GM23338 (cell line): Measurements from ENCODE around the gene HLA-DMA.

Experiments used
- CREB1 ChIP-seq: fragments of 250-450 bp; sonication (Bioruptor Pico); IDR thresholded peaks from 2 replicates; pipeline ENCODE4 v1.5.0; 2020; ENCODE audit warnings: low read depth, mild to moderate bottlenecking, moderate library complexity
- CTCF ChIP-seq, 2 experiments: fragments of 200-600 bp in 1 of 2; sonication (generic) in 1 of 2; conservative IDR thresholded peaks; 2 replicates each; pipeline versions ENCODE4 v1.5.1 to v1.6.1; 2016 to 2017; ENCODE audit warnings: antibody characterized with exemption in 2 of 2, low read depth in 2 of 2, mild to moderate bottlenecking in 2 of 2, moderate library complexity in 1 of 2
- ETS1 ChIP-seq: IDR thresholded peaks from 2 replicates; pipeline ENCODE4 v1.6.1; 2016; ENCODE audit warnings: antibody characterized with exemption
- EZH2 ChIP-seq: fragments of 200-600 bp; sonication (generic); IDR thresholded peaks from one replicate; pipeline ENCODE4 v1.8.0; 2017; ENCODE audit warnings: antibody characterized with exemption, mild to moderate bottlenecking, low read depth; ENCODE audit not compliant: unreplicated experiment
- EZH2phosphoT487 ChIP-seq: fragments of 200-600 bp; sonication (generic); IDR thresholded peaks from one replicate; pipeline ENCODE4 v1.8.1; 2018; ENCODE audit warnings: antibody characterized with exemption; ENCODE audit not compliant: unreplicated experiment
- JUNB ChIP-seq: IDR thresholded peaks from one replicate; pipeline ENCODE4 v1.6.1; 2016; ENCODE audit warnings: antibody characterized with exemption; ENCODE audit not compliant: unreplicated experiment
- NANOG ChIP-seq: IDR thresholded peaks from 2 replicates; pipeline ENCODE4 v1.6.1; 2016; ENCODE audit warnings: antibody characterized with exemption, borderline replicate concordance
- POLR2AphosphoS5 ChIP-seq: IDR thresholded peaks from 2 replicates; pipeline ENCODE4 v1.6.1; 2016; ENCODE audit warnings: antibody characterized with exemption, low read depth
- REST ChIP-seq: IDR thresholded peaks from one replicate; pipeline ENCODE4 v1.6.1; 2018; ENCODE audit warnings: antibody characterized with exemption; ENCODE audit not compliant: unreplicated experiment
- ZNF114 ChIP-seq: fragments of 250-450 bp; sonication (Bioruptor Pico); IDR thresholded peaks from 2 replicates; pipeline ENCODE4 v1.5.0; 2020; ENCODE audit warnings: mild to moderate bottlenecking, moderate library complexity
- ZNF331 ChIP-seq: fragments of 250-450 bp; sonication (Bioruptor Pico); IDR thresholded peaks from 2 replicates; pipeline ENCODE4 v1.5.0; 2020; ENCODE audit warnings: low read depth, mild to moderate bottlenecking, moderate library complexity

GRCh38 chr6:32979720-32980487 lies 27.0 kb upstream of the HLA-DMA start:
- TF ChIP-seq CTCF (conservative IDR thresholded peaks at IDR 0.05; ENCODE audit: low read depth in 2 of 2) (no peak), POLR2AphosphoS5 (no peak), EZH2 (no peak), ETS1 (no peak), EZH2phosphoT487 (no peak), ZNF331 (no peak), CREB1 (CRISPR knock-in tag) (no peak), REST (no peak), JUNB (no peak), ZNF114 (CRISPR knock-in tag) (no peak), NANOG (no peak)
